ENCODE results near the gene DNLZ. TPM values are rescaled to one million over a fixed set of nuclear protein-coding genes. Genes with fewer than 3 reads are reported as not detected.

The DNLZ gene
- total and polyA plus RNA-seq, 4 donors: 2.0 to 7.1 (median 4.5) TPM

GRCh38 chr9:136326761-136327303, 36.7 kb downstream of the DNLZ start:
- Histone ChIP-seq H3K4me1 (ENCODE audit: control insufficient read depth in 4 of 4, insufficient read depth in 4 of 4, low read length in 3 of 4) (peaks cover 0 to 12% (median under 1%) of the 10 kb centered on the region in 4 donors), H3K4me3 (ENCODE audit: low read depth in 1 of 3, low read length in 3 of 3) (peak overlapping the region in 1 of 3 donors; percentile 54), H3K9ac (ENCODE audit: low read depth in 1 of 2, low read length in 2 of 2) (no peak overlapping the region), H3K9me3 (ENCODE audit: control insufficient read depth in 4 of 4, low read length in 3 of 4) (no peaks in the 10 kb centered on the region), H3K27ac (ENCODE audit: low read depth in 1 of 2, low read length in 2 of 2) (peak overlapping the region; percentile 50 to 72), H3K27me3 (ENCODE audit: control insufficient read depth in 4 of 4, insufficient read depth in 4 of 4, low read length in 3 of 4) (no peaks in the 10 kb centered on the region), H3K36me3 (ENCODE audit: control insufficient read depth in 4 of 4, insufficient read depth in 3 of 4, low read depth in 1 of 4, low read length in 3 of 4) (no peaks in the 10 kb centered on the region)
- no peak for TF ChIP-seq REST (IDR thresholded peaks at IDR 0.05)
- TF ChIP-seq YY1 (IDR thresholded peaks at IDR 0.05): no peak
- no peak for TF ChIP-seq FOXA1 (IDR thresholded peaks at IDR 0.05)
- no peak for TF ChIP-seq HNF4G (IDR thresholded peaks at IDR 0.05)
- TF ChIP-seq EGR1 (IDR thresholded peaks at IDR 0.05; ENCODE audit: low read depth in 2 of 2): no peak
- no peak for TF ChIP-seq RXRA (IDR thresholded peaks at IDR 0.05)
- no peak for TF ChIP-seq RAD21 (IDR thresholded peaks at IDR 0.05)
- no peak for TF ChIP-seq ZBTB33 (IDR thresholded peaks at IDR 0.05)
- TF ChIP-seq SP1 (IDR thresholded peaks at IDR 0.05): no peak
- no peak for DNase-seq (ENCODE audit: low spot score)
- WGBS: 43% methylated on average over 17 of the region's 17 CpGs

GRCh38 chr9:136326061-136326760, 37.3 kb downstream of the DNLZ start:
- Histone ChIP-seq H3K4me3 (ENCODE audit: low read depth in 1 of 3, low read length in 3 of 3) (no peak overlapping the region), H3K36me3 (ENCODE audit: control insufficient read depth in 4 of 4, insufficient read depth in 3 of 4, low read depth in 1 of 4, low read length in 3 of 4) (no peaks in the 10 kb centered on the region), H3K27ac (ENCODE audit: low read depth in 1 of 2, low read length in 2 of 2) (peak overlapping the region; percentile 50 to 72), H3K9ac (ENCODE audit: low read depth in 1 of 2, low read length in 2 of 2) (no peak overlapping the region), H3K27me3 (ENCODE audit: control insufficient read depth in 4 of 4, insufficient read depth in 4 of 4, low read length in 3 of 4) (no peaks in the 10 kb centered on the region), H3K9me3 (ENCODE audit: control insufficient read depth in 4 of 4, low read length in 3 of 4) (no peaks in the 10 kb centered on the region), H3K4me1 (ENCODE audit: control insufficient read depth in 4 of 4, insufficient read depth in 4 of 4, low read length in 3 of 4) (peaks cover 0 to 12% (median under 1%) of the 10 kb centered on the region in 4 donors)
- WGBS: 55% methylated on average over 28 of the region's 28 CpGs
- DNase-seq (ENCODE audit: low spot score): no peak
- TF ChIP-seq GABPA (IDR thresholded peaks at IDR 0.05 in 1 of 2, conservative IDR thresholded peaks at IDR 0.05 in 1 of 2): no peak
- peak in 1 of 2 donors; percentile 9 for TF ChIP-seq RXRA (IDR thresholded peaks at IDR 0.05)
- no peak for TF ChIP-seq TAF1 (conservative IDR thresholded peaks at IDR 0.05)
- peak; percentile 56 for TF ChIP-seq NR2F2 (IDR thresholded peaks at IDR 0.05)

GRCh38 chr9:136325358-136325757, 38.2 kb downstream of the DNLZ start:
- 96% methylated on average over 13 of the region's 13 CpGs for WGBS
- no peak overlapping the region for H3K9ac ChIP-seq (ENCODE audit: low read depth in 1 of 2, low read length in 2 of 2)
- H3K27ac ChIP-seq (ENCODE audit: low read depth in 1 of 2, low read length in 2 of 2): no peak overlapping the region
- no peaks in the 10 kb centered on the region for H3K9me3 ChIP-seq (ENCODE audit: control insufficient read depth in 4 of 4, low read length in 3 of 4)
- no peaks in the 10 kb centered on the region for H3K27me3 ChIP-seq (ENCODE audit: control insufficient read depth in 4 of 4, insufficient read depth in 4 of 4, low read length in 3 of 4)
- H3K4me1 ChIP-seq (ENCODE audit: control insufficient read depth in 4 of 4, insufficient read depth in 4 of 4, low read length in 3 of 4): peaks cover 0 to 12% (median under 1%) of the 10 kb centered on the region in 4 donors
- no peak overlapping the region for H3K4me3 ChIP-seq (ENCODE audit: low read depth in 1 of 3, low read length in 3 of 3)
- no peak for DNase-seq (ENCODE audit: low spot score)
- no peaks in the 10 kb centered on the region for H3K36me3 ChIP-seq (ENCODE audit: control insufficient read depth in 4 of 4, insufficient read depth in 3 of 4, low read depth in 1 of 4, low read length in 3 of 4)
- TF ChIP-seq ATF3 (IDR thresholded peaks at IDR 0.05) (no peak), CTCF (IDR thresholded peaks at IDR 0.05; ENCODE audit: low read depth, low read length, missing input control) (no peak), FOXA2 (IDR thresholded peaks at IDR 0.05) (no peak), YY1 (IDR thresholded peaks at IDR 0.05) (no peak), MAX (IDR thresholded peaks at IDR 0.05) (no peak), RXRA (IDR thresholded peaks at IDR 0.05) (no peak), ZBTB33 (IDR thresholded peaks at IDR 0.05) (no peak), RAD21 (IDR thresholded peaks at IDR 0.05) (no peak), TAF1 (conservative IDR thresholded peaks at IDR 0.05) (no peak), GABPA (IDR thresholded peaks at IDR 0.05 in 1 of 2, conservative IDR thresholded peaks at IDR 0.05 in 1 of 2) (no peak), NR2F2 (IDR thresholded peaks at IDR 0.05) (no peak)
